RWPE2 (cell line): Measurements from ENCODE around the gene MCM8.

ENCODE experiments used
- ATAC-seq: fragments of 200-7000 bp; cut with Tn5 transposase; 3 replicates; pipeline ENCODE4 v1.9.1; 2021; ENCODE audit warnings: low read depth
- DNase-seq: peaks from one replicate; pipeline ENCODE4 v3.0.0-alpha.2; 2020; ENCODE audit warnings: low spot score
- H3K27ac ChIP-seq: fragments of 450-650 bp; 2 replicates; pipeline ENCODE4 v1.5.1; 2017; ENCODE audit warnings: mild to moderate bottlenecking; ENCODE audit not compliant: poor library complexity, severe bottlenecking
- H3K27me3 ChIP-seq: fragments of 250-450 bp; sonication (Bioruptor Pico); 2 replicates; pipeline ENCODE4 v1.5.1; 2021; ENCODE audit warnings: mild to moderate bottlenecking, moderate library complexity; ENCODE audit not compliant: insufficient read depth, poor library complexity, severe bottlenecking
- H3K36me3 ChIP-seq: fragments of 250-450 bp; sonication (Bioruptor Pico); 2 replicates; pipeline ENCODE4 v1.5.1; 2020; ENCODE audit warnings: low read depth, mild to moderate bottlenecking, moderate library complexity
- H3K4me1 ChIP-seq: fragments of 250-450 bp; sonication (Bioruptor Pico); 2 replicates; pipeline ENCODE4 v1.5.1; 2021; ENCODE audit warnings: mild to moderate bottlenecking, moderate library complexity; ENCODE audit not compliant: insufficient read depth, poor library complexity, severe bottlenecking
- H3K4me3 ChIP-seq: fragments of 250-450 bp; sonication (Bioruptor Pico); 2 replicates; pipeline ENCODE4 v1.5.1; 2021; ENCODE audit warnings: mild to moderate bottlenecking, moderate library complexity; ENCODE audit not compliant: severe bottlenecking
- H3K9me3 ChIP-seq: fragments of 250-450 bp; sonication (Bioruptor Pico); 2 replicates; pipeline ENCODE4 v1.5.1; 2021; ENCODE audit warnings: mild to moderate bottlenecking, moderate library complexity; ENCODE audit not compliant: severe bottlenecking
- CTCF ChIP-seq: fragments of 450-650 bp; IDR thresholded peaks from one replicate; pipeline ENCODE4 v1.5.1; 2017; ENCODE audit warnings: mild to moderate bottlenecking, moderate library complexity; ENCODE audit not compliant: poor library complexity, severe bottlenecking

MCM8 gene

GRCh38 chr20:5973172-5973571 lies 22.7 kb downstream of the MCM8 start:
- peaks cover 71% of the 10 kb centered on the region for H3K36me3 ChIP-seq
- H3K4me1 ChIP-seq: peaks cover 23% of the 10 kb centered on the region
- H3K27ac ChIP-seq: peak overlapping the region; percentile 73
- no peaks in the 10 kb centered on the region for H3K27me3 ChIP-seq
- H3K9me3 ChIP-seq: no peaks in the 10 kb centered on the region
- ATAC-seq: peak; percentile 98
- DNase-seq: no peak
- no peak for TF ChIP-seq CTCF
- H3K4me3 ChIP-seq: no peak overlapping the region

GRCh38 chr20:5973971-5974370 lies 23.5 kb downstream of the MCM8 start:
- no peaks in the 10 kb centered on the region for H3K27me3 ChIP-seq
- ATAC-seq (no peak), DNase-seq (no peak)
- no peak for TF ChIP-seq CTCF
- H3K4me3 ChIP-seq: no peak overlapping the region
- peaks cover 23% of the 10 kb centered on the region for H3K4me1 ChIP-seq
- H3K9me3 ChIP-seq: no peaks in the 10 kb centered on the region
- peaks cover 71% of the 10 kb centered on the region for H3K36me3 ChIP-seq
- peak overlapping the region; percentile 73 for H3K27ac ChIP-seq

GRCh38 chr20:5974531-5974930 lies 24.1 kb downstream of the MCM8 start:
- TF ChIP-seq CTCF: no peak
- ATAC-seq (no peak), DNase-seq (no peak)
- Histone ChIP-seq H3K4me3 (no peak overlapping the region), H3K27ac (no peak overlapping the region), H3K27me3 (no peaks in the 10 kb centered on the region), H3K4me1 (peaks cover 23% of the 10 kb centered on the region), H3K9me3 (no peaks in the 10 kb centered on the region), H3K36me3 (peaks cover 74% of the 10 kb centered on the region)

GRCh38 chr20:5975778-5976177 lies 25.3 kb downstream of the MCM8 start:
- H3K36me3 ChIP-seq: peaks cover 86% of the 10 kb centered on the region
- DNase-seq (no peak), ATAC-seq (no peak)
- H3K4me3 ChIP-seq: no peak overlapping the region
- peaks cover 23% of the 10 kb centered on the region for H3K4me1 ChIP-seq
- TF ChIP-seq CTCF: no peak
- H3K9me3 ChIP-seq: no peaks in the 10 kb centered on the region
- H3K27me3 ChIP-seq: no peaks in the 10 kb centered on the region
- H3K27ac ChIP-seq: no peak overlapping the region

- no peak overlapping the region for H3K27ac ChIP-seq
- H3K4me3 ChIP-seq: no peak overlapping the region
- ATAC-seq (no peak), DNase-seq (no peak)
- no peak for TF ChIP-seq CTCF
- no peaks in the 10 kb centered on the region for H3K27me3 ChIP-seq
- peaks cover 22% of the 10 kb centered on the region for H3K4me1 ChIP-seq
- H3K36me3 ChIP-seq: peaks cover 92% of the 10 kb centered on the region
- no peaks in the 10 kb centered on the region for H3K9me3 ChIP-seq
Observed at GRCh38 chr20:5977223-5977622, 26.8 kb downstream of the MCM8 start.
